Naive thymus-derived CD8-positive, alpha-beta T cell (primary cell): ENCODE measurements around the gene MAP4K2. TPM values are rescaled to one million over a fixed set of nuclear protein-coding genes. Genes with fewer than 3 reads are reported as not detected.
A peak's percentile ranks its signal among the peaks of the same experiment; 100 is the strongest.

Source experiments
- ATAC-seq, 2 donors: fragments of 150-1000 bp; cut with Tn5 transposase in 1 of 2; sonication (Bioruptor Pico), chemical (Tn5 transposase) in 1 of 2; 1 replicate in 1 of 2; 2 replicates in 1 of 2; pipeline ENCODE4 v1.10.0; 2021; ENCODE audit warnings: mild to moderate bottlenecking in 2 of 2, moderate library complexity in 2 of 2
- POLR2A ChIA-PET: fragments of 350-600 bp; sonication (Branson Sonifier 250); formaldehyde crosslinking; loops from one replicate; lab custom pipeline; 2021; ENCODE audit warnings: antibody characterized with exemption; lab: Charles Lee
- DNase-seq, 10 donors: peaks; one replicate each; pipeline versions ENCODE4 v3.0.0 to v3.0.0-alpha.2; 2020 to 2022
- H3K27ac Mint-ChIP-seq, 10 donors: one replicate each; pipeline ENCODE4 v1.8.0; 2020 to 2022; ENCODE audit warnings: mild to moderate bottlenecking in 10 of 10, mixed read lengths in 10 of 10, moderate library complexity in 4 of 10, inconsistent platforms in 1 of 10
- H3K27me3 Mint-ChIP-seq, 5 donors: one replicate each; pipeline ENCODE4 v1.8.0; 2021 to 2022; ENCODE audit warnings: mixed read lengths in 5 of 5
- H3K36me3 Mint-ChIP-seq, 3 donors: one replicate each; pipeline ENCODE4 v1.8.0; 2020 to 2022; ENCODE audit warnings: mixed read lengths in 3 of 3, mild to moderate bottlenecking in 2 of 3, inconsistent platforms in 1 of 3
- H3K4me1 Mint-ChIP-seq, 4 donors: one replicate each; pipeline ENCODE4 v1.8.0; 2021 to 2022; ENCODE audit warnings: mixed read lengths in 4 of 4
- H3K4me3 Mint-ChIP-seq, 10 donors: one replicate each; pipeline ENCODE4 v1.8.0; 2020 to 2022; ENCODE audit warnings: mild to moderate bottlenecking in 10 of 10, mixed read lengths in 10 of 10, moderate library complexity in 6 of 10, inconsistent platforms in 1 of 10
- H3K9me3 Mint-ChIP-seq, 9 donors: one replicate each; pipeline ENCODE4 v1.8.0; 2020 to 2022; ENCODE audit warnings: mixed read lengths in 9 of 9, mild to moderate bottlenecking in 3 of 9, inconsistent platforms in 1 of 9, moderate library complexity in 1 of 9
- polyA plus RNA-seq, 3 donors: library from polyadenylated mRNA; unstranded; fragments of 300-500 nt; fragmentation: Illumina TruSeq; gene quantifications; one replicate each; pipeline ENCODE4 v1.2.3, GENCODE V29; 2021
- total RNA-seq, 8 experiments: library from RNA in 2 of 8; stranded (reverse) in 2 of 8; gene quantifications; one replicate each; pipeline ENCODE4 v1.2.3 and lab custom pipeline; 2021 to 2026

Gene MAP4K2
- total and polyA plus RNA-seq, 5 experiments from 2014 or later: 26.6 to 135 (median 55.5) TPM

GRCh38 chr11:64742087-64742888, 60.7 kb downstream of the MAP4K2 start:
- DNase-seq: no peak

GRCh38 chr11:64741375-64742086, 61.5 kb downstream of the MAP4K2 start:
- no peak for DNase-seq
- Mint-ChIP-seq H3K9me3 (peaks cover 0 to 2% (median 0%) of the 10 kb centered on the region in 9 donors), H3K36me3 (peaks cover 0 to 51% (median 3%) of the 10 kb centered on the region in 3 donors), H3K4me3 (peak overlapping the region; percentile 73 to 100 (median 83)), H3K27ac (peak overlapping the region; percentile 37 to 87 (median 82)), H3K27me3 (peaks cover 0 to 2% (median 0%) of the 10 kb centered on the region in 5 donors), H3K4me1 (peaks cover 27 to 52% (median 45%) of the 10 kb centered on the region in 4 donors)
- ATAC-seq: no peak
- POLR2A ChIA-PET: interaction anchor here (0.6 to 45.2 kb wide), 13 partner anchors 8 to 377 kb away, joined by 3 to 2320 read pairs (median 7); partner anchors contain the start of genes CDC42BPG, MAP4K2, PYGM and SF1

More at GRCh38 chr11:64742087-64742888, 60.7 kb downstream of the MAP4K2 start:
- Mint-ChIP-seq H3K36me3 (peaks cover 0 to 43% (median 3%) of the 10 kb centered on the region in 3 donors), H3K9me3 (peaks cover 0 to 2% (median 0%) of the 10 kb centered on the region in 9 donors), H3K27me3 (peaks cover 0 to 2% (median 0%) of the 10 kb centered on the region in 5 donors), H3K4me1 (peaks cover 27 to 50% (median 44%) of the 10 kb centered on the region in 4 donors), H3K4me3 (peak overlapping the region; percentile 73 to 100 (median 83)), H3K27ac (peak overlapping the region; percentile 37 to 87 (median 82))
- POLR2A ChIA-PET: interaction anchor here (0.6 to 45.2 kb wide), 15 partner anchors 9 to 377 kb away, joined by 3 to 2320 read pairs (median 8); partner anchors contain the start of genes CDC42BPG, MAP4K2, PYGM and SF1
- ATAC-seq: peak in 1 of 2 donors; percentile 0

- DNase-seq: no peak
- H3K4me1 Mint-ChIP-seq: peaks cover 28 to 59% (median 51%) of the 10 kb centered on the region in 4 donors
- H3K27me3 Mint-ChIP-seq: no peaks in the 10 kb centered on the region
- peak overlapping the region in 6 of 10 donors; percentile 22 to 100 (median 64) for H3K4me3 Mint-ChIP-seq
- POLR2A ChIA-PET: interaction anchor here (1.2 to 45.2 kb wide), 2 partner anchors 15 to 31 kb away, joined by 5 to 2320 read pairs; partner anchors contain the start of genes PYGM and SF1
- ATAC-seq: no peak
- H3K36me3 Mint-ChIP-seq: peaks cover 0 to 68% (median 3%) of the 10 kb centered on the region in 3 donors
- H3K9me3 Mint-ChIP-seq: peaks cover 0 to 2% (median 0%) of the 10 kb centered on the region in 9 donors
- H3K27ac Mint-ChIP-seq: peak overlapping the region in 5 of 10 donors; percentile 15 to 85 (median 65)
Measured at GRCh38 chr11:64739871-64740270, 63.1 kb downstream of the MAP4K2 start.

- peaks cover 0 to 95% (median 9%) of the 10 kb centered on the region in 3 donors for H3K36me3 Mint-ChIP-seq
- POLR2A ChIA-PET: interaction anchor here (1.0 to 45.2 kb wide), 3 partner anchors 8 to 34 kb away, joined by 3 to 2320 read pairs (median 11); partner anchors contain the start of genes PYGM, RASGRP2 and SF1
Measured at GRCh38 chr11:64736654-64737053, 66.4 kb downstream of the MAP4K2 start.

GRCh38 chr11:64735725-64736259, 67.2 kb downstream of the MAP4K2 start:
- Mint-ChIP-seq H3K4me3 (peak overlapping the region in 3 of 10 donors; percentile 6 to 39 (median 38)), H3K9me3 (no peaks in the 10 kb centered on the region), H3K4me1 (peaks cover 19 to 57% (median 51%) of the 10 kb centered on the region in 4 donors), H3K27ac (peak overlapping the region in 9 of 10 donors; percentile 40 to 81 (median 67)), H3K36me3 (peaks cover 0 to 96% (median 9%) of the 10 kb centered on the region in 3 donors), H3K27me3 (no peaks in the 10 kb centered on the region)
- no peak for ATAC-seq
- POLR2A ChIA-PET: interaction anchor here (0.7 to 45.2 kb wide), 4 partner anchors 9 to 44 kb away, joined by 3 to 2320 read pairs (median 7); partner anchors contain the start of genes PYGM, RASGRP2 and SF1
- DNase-seq: no peak

More at GRCh38 chr11:64736654-64737053, 66.4 kb downstream of the MAP4K2 start:
- no peak for DNase-seq
- no peaks in the 10 kb centered on the region for H3K9me3 Mint-ChIP-seq
- H3K4me1 Mint-ChIP-seq: peaks cover 22 to 61% (median 57%) of the 10 kb centered on the region in 4 donors
- no peaks in the 10 kb centered on the region for H3K27me3 Mint-ChIP-seq
- H3K27ac Mint-ChIP-seq: peak overlapping the region in 6 of 10 donors; percentile 52 to 84 (median 72)
- no peak for ATAC-seq
- no peak overlapping the region for H3K4me3 Mint-ChIP-seq

Other genes starting within 250 kb of the MAP4K2 start
- not detected for gene SLC22A11, start 247.3 kb downstream of the MAP4K2 start, total RNA-seq
- not detected for gene SLC22A11, start 247.3 kb downstream of the MAP4K2 start, polyA plus RNA-seq
- gene SLC22A12, start 212.0 kb downstream of the MAP4K2 start, total RNA-seq: not detected
- gene SLC22A12, start 212.0 kb downstream of the MAP4K2 start, polyA plus RNA-seq: not detected
- under 1 TPM in 1 of 2 experiments, not detected in 1; 0.21 TPM for gene NRXN2, start 80.0 kb downstream of the MAP4K2 start, total RNA-seq
- gene NRXN2, start 80.0 kb downstream of the MAP4K2 start, polyA plus RNA-seq: not detected
- gene RASGRP2, start 59.1 kb downstream of the MAP4K2 start, total RNA-seq: 100 to 1,000 TPM; 679 to 682 TPM
- 100 to 1,000 TPM; 168 to 253 (median 185) TPM for gene RASGRP2, start 59.1 kb downstream of the MAP4K2 start, polyA plus RNA-seq
- gene PYGM, start 43.2 kb downstream of the MAP4K2 start, total RNA-seq: 10 to 100 TPM; 13.0 to 18.4 TPM
- under 1 TPM; 0.09 to 0.50 (median 0.49) TPM for gene PYGM, start 43.2 kb downstream of the MAP4K2 start, polyA plus RNA-seq
- 1,000 to 10,000 TPM; 1,030 to 1,057 TPM for gene SF1, start 24.7 kb downstream of the MAP4K2 start, total RNA-seq
- gene SF1, start 24.7 kb downstream of the MAP4K2 start, polyA plus RNA-seq: 100 to 1,000 TPM in 1 of 3 donors, 10 to 100 TPM in 2; 87.0 to 138 (median 96.6) TPM
- 10 to 100 TPM; 50.7 to 54.1 TPM for gene MEN1, start 7.3 kb upstream of the MAP4K2 start, total RNA-seq
- gene MEN1, start 7.3 kb upstream of the MAP4K2 start, polyA plus RNA-seq: 10 to 100 TPM; 22.1 to 57.4 (median 36.1) TPM
- gene CDC42BPG, start 41.4 kb upstream of the MAP4K2 start, total RNA-seq: 10 to 100 TPM in 1 of 2 experiments, 1 to 10 TPM in 1; 9.0 to 10.3 TPM
- under 1 TPM; 0.09 to 0.38 (median 0.13) TPM for gene CDC42BPG, start 41.4 kb upstream of the MAP4K2 start, polyA plus RNA-seq
- gene EHD1, start 75.4 kb upstream of the MAP4K2 start, total RNA-seq: 100 to 1,000 TPM; 217 to 226 TPM
- gene EHD1, start 75.4 kb upstream of the MAP4K2 start, polyA plus RNA-seq: 100 to 1,000 TPM; 137 to 164 (median 154) TPM
- 10 to 100 TPM; 39.5 to 41.4 TPM for gene ATG2A, start 114.0 kb upstream of the MAP4K2 start, total RNA-seq
- 1 to 10 TPM; 3.4 to 4.2 (median 3.6) TPM for gene ATG2A, start 114.0 kb upstream of the MAP4K2 start, polyA plus RNA-seq
- 10 to 100 TPM; 13.4 to 16.0 TPM for gene PPP2R5B, start 121.5 kb upstream of the MAP4K2 start, total RNA-seq
- 1 to 10 TPM; 4.7 to 6.6 (median 5.3) TPM for gene PPP2R5B, start 121.5 kb upstream of the MAP4K2 start, polyA plus RNA-seq
- under 1 TPM; 0.55 to 0.69 TPM for gene GPHA2, start 132.7 kb upstream of the MAP4K2 start, total RNA-seq
- not detected for gene GPHA2, start 132.7 kb upstream of the MAP4K2 start, polyA plus RNA-seq
- gene MAJIN, start 168.9 kb upstream of the MAP4K2 start, total RNA-seq: 1 to 10 TPM; 1.9 to 2.4 TPM
- gene MAJIN, start 168.9 kb upstream of the MAP4K2 start, polyA plus RNA-seq: under 1 TPM in 2 of 3 donors, not detected in 1; 0.48 to 0.84 TPM
- not detected for gene BATF2, start 193.8 kb upstream of the MAP4K2 start, total RNA-seq
- gene BATF2, start 193.8 kb upstream of the MAP4K2 start, polyA plus RNA-seq: not detected
- 10 to 100 TPM; 37.0 to 38.4 TPM for gene ARL2, start 210.9 kb upstream of the MAP4K2 start, total RNA-seq
- 100 to 1,000 TPM; 108 to 135 (median 122) TPM for gene ARL2, start 210.9 kb upstream of the MAP4K2 start, polyA plus RNA-seq
- gene SNX15, start 224.2 kb upstream of the MAP4K2 start, total RNA-seq: 10 to 100 TPM; 27.3 to 29.6 TPM
- gene SNX15, start 224.2 kb upstream of the MAP4K2 start, polyA plus RNA-seq: 10 to 100 TPM; 10.5 to 11.9 (median 11.9) TPM
- gene SAC3D1, start 238.0 kb upstream of the MAP4K2 start, total RNA-seq: 1 to 10 TPM; 6.7 to 9.4 TPM
- 10 to 100 TPM in 2 of 3 donors, 1 to 10 TPM in 1; 6.7 to 13.9 (median 10.7) TPM for gene SAC3D1, start 238.0 kb upstream of the MAP4K2 start, polyA plus RNA-seq